OCI-LY1 (cell line): ENCODE results near the gene RALGPS1.

Experiments used
- H2AFZ ChIP-seq: fragments of 200-600 bp; sonication (generic), shearing (Covaris generic); 2 replicates; pipeline ENCODE4 v1.6.0; 2014; ENCODE audit warnings: antibody characterized with exemption, mild to moderate bottlenecking, low read length
- H3F3A ChIP-seq: fragments of 200-600 bp; sonication (generic), shearing (Covaris generic); 2 replicates; pipeline ENCODE4 v1.6.0; 2014; ENCODE audit warnings: mild to moderate bottlenecking, antibody characterized with exemption, low read length, moderate library complexity; ENCODE audit not compliant: insufficient read depth
- H3K27ac ChIP-seq: fragments of 200-600 bp; sonication (generic); 2 replicates; pipeline ENCODE4 v1.5.1; 2014; ENCODE audit warnings: low read length, mixed run types, mild to moderate bottlenecking, low read depth; ENCODE audit not compliant: poor library complexity, severe bottlenecking
- H3K27me3 ChIP-seq: fragments of 200-600 bp; sonication (generic); 2 replicates; pipeline ENCODE4 v1.6.0; 2014; ENCODE audit warnings: antibody characterized with exemption, mild to moderate bottlenecking, low read length, moderate library complexity; ENCODE audit not compliant: insufficient read depth
- H3K36me3 ChIP-seq: fragments of 200-600 bp; sonication (generic); 2 replicates; pipeline ENCODE4 v1.6.1; 2014; ENCODE audit warnings: mild to moderate bottlenecking, antibody characterized with exemption, low read length, moderate library complexity, mixed read lengths; ENCODE audit not compliant: insufficient read depth
- H3K4me1 ChIP-seq: fragments of 200-600 bp; sonication (generic); 2 replicates; pipeline ENCODE4 v1.5.1; 2014; ENCODE audit warnings: mild to moderate bottlenecking, low read length, moderate library complexity; ENCODE audit not compliant: insufficient read depth, severe bottlenecking
- H3K4me2 ChIP-seq: fragments of 200-600 bp; sonication (generic), shearing (Covaris generic); 2 replicates; pipeline ENCODE4 v1.6.1; 2014; ENCODE audit warnings: low read length
- H3K4me3 ChIP-seq: fragments of 200-600 bp; sonication (generic); 2 replicates; pipeline ENCODE4 v1.5.1; 2014; ENCODE audit warnings: low read length, low read depth, mild to moderate bottlenecking, mixed read lengths; ENCODE audit not compliant: poor library complexity, severe bottlenecking
- H3K79me2 ChIP-seq: fragments of 200-600 bp; shearing (Covaris generic); 2 replicates; pipeline ENCODE4 v1.6.1; 2016; ENCODE audit warnings: mixed run types, low read length, mixed read lengths; ENCODE audit not compliant: insufficient read depth
- H3K9ac ChIP-seq: fragments of 200-600 bp; sonication (generic), shearing (Covaris generic); 2 replicates; pipeline ENCODE4 v1.6.1; 2014; ENCODE audit warnings: mild to moderate bottlenecking, low read length, mixed read lengths
- H3K9me2 ChIP-seq: fragments of 200-600 bp; sonication (generic), shearing (Covaris generic); 2 replicates; pipeline ENCODE4 v1.6.1; 2014; ENCODE audit warnings: low read depth, mild to moderate bottlenecking, low read length, mixed read lengths
- H3K9me3 ChIP-seq: fragments of 200-600 bp; shearing (Covaris generic); 2 replicates; pipeline ENCODE4 v1.6.1; 2014; ENCODE audit warnings: low read length, mixed read lengths
- H4K20me1 ChIP-seq: fragments of 200-600 bp; sonication (generic), shearing (Covaris generic); 2 replicates; pipeline ENCODE4 v1.6.0; 2016; ENCODE audit warnings: mild to moderate bottlenecking, low read length; ENCODE audit not compliant: insufficient read depth
- CTCF ChIP-seq: fragments of 200-600 bp; sonication (generic), shearing (Covaris generic); IDR thresholded peaks from 2 replicates; pipeline ENCODE4 v1.5.1; 2017; ENCODE audit warnings: mild to moderate bottlenecking, antibody characterized with exemption, low read length, moderate library complexity, mixed read lengths
- EZH2 ChIP-seq: fragments of 200-600 bp; sonication (generic), shearing (Covaris generic); IDR thresholded peaks from 2 replicates; pipeline ENCODE4 v1.8.0; 2017; ENCODE audit warnings: borderline replicate concordance, mixed run types, mild to moderate bottlenecking, antibody characterized with exemption, low read length, moderate library complexity, mixed read lengths

The RALGPS1 gene

GRCh38 chr9:126974594-126974993, 60.0 kb downstream of the RALGPS1 start:
- no peaks in the 10 kb centered on the region for H3K27me3 ChIP-seq
- H3K9me3 ChIP-seq, result no peaks in the 10 kb centered on the region
- H3K36me3 ChIP-seq, result no peaks in the 10 kb centered on the region
- no peak overlapping the region for H3K4me2 ChIP-seq
- no peak overlapping the region for H3K9ac ChIP-seq
- H3K79me2 ChIP-seq, result no peaks in the 10 kb centered on the region
- H4K20me1 ChIP-seq, result no peaks in the 10 kb centered on the region
- H2AFZ ChIP-seq, result no peak overlapping the region
- H3K27ac ChIP-seq, result no peak overlapping the region
- no peaks in the 10 kb centered on the region for H3F3A ChIP-seq
- TF ChIP-seq CTCF (no peak), EZH2 (no peak)
- no peaks in the 10 kb centered on the region for H3K4me1 ChIP-seq
- H3K9me2 ChIP-seq, result no peaks in the 10 kb centered on the region
- no peak overlapping the region for H3K4me3 ChIP-seq

- Histone ChIP-seq H3K4me3 (no peak overlapping the region), H4K20me1 (no peaks in the 10 kb centered on the region), H3K79me2 (no peaks in the 10 kb centered on the region), H3K4me2 (no peak overlapping the region), H3K4me1 (no peaks in the 10 kb centered on the region), H3K9me2 (no peaks in the 10 kb centered on the region), H3K9ac (no peak overlapping the region), H3K36me3 (no peaks in the 10 kb centered on the region), H3K9me3 (no peaks in the 10 kb centered on the region), H3F3A (no peaks in the 10 kb centered on the region), H3K27ac (no peak overlapping the region), H2AFZ (no peak overlapping the region), H3K27me3 (no peaks in the 10 kb centered on the region)
- TF ChIP-seq EZH2 (no peak), CTCF (no peak)
These were observed 61.0 kb downstream of the RALGPS1 start for GRCh38 chr9:126975327-126976220.

GRCh38 chr9:126979461-126979860, 64.9 kb downstream of the RALGPS1 start:
- H2AFZ ChIP-seq, result no peak overlapping the region
- H3K36me3 ChIP-seq, result no peaks in the 10 kb centered on the region
- H4K20me1 ChIP-seq, result no peaks in the 10 kb centered on the region
- TF ChIP-seq EZH2 (no peak), CTCF (no peak)
- no peaks in the 10 kb centered on the region for H3K27me3 ChIP-seq
- no peaks in the 10 kb centered on the region for H3F3A ChIP-seq
- no peaks in the 10 kb centered on the region for H3K9me2 ChIP-seq
- H3K79me2 ChIP-seq, result no peaks in the 10 kb centered on the region
- no peak overlapping the region for H3K4me3 ChIP-seq
- H3K9me3 ChIP-seq, result no peaks in the 10 kb centered on the region
- no peak overlapping the region for H3K27ac ChIP-seq
- H3K4me1 ChIP-seq, result no peaks in the 10 kb centered on the region
- no peak overlapping the region for H3K4me2 ChIP-seq
- H3K9ac ChIP-seq, result no peak overlapping the region
